NCI-H2196 (cell line): Measurements from ENCODE around the gene CHIC1.
A peak's percentile ranks its signal among the peaks of the same experiment; 100 is the strongest.
"Not testable (repeated sequence)": the region's sequence is repeated elsewhere in the genome, so short reads cannot be mapped to it uniquely, and the experiment has no call there.

Experiments
- DNase-seq: peaks from one replicate; lab custom pipeline; 2025; ENCODE audit not compliant: unreplicated experiment; lab: John Stamatoyannopoulos, UW

CHIC1 gene

GRCh38 chrX:73562984-73563737 is at the start of gene CHIC1:
TSS of gene CHIC1 (plus strand) at chrX:73563197. CDS start at chrX:73563285, 88 bp downstream.
- DNase-seq: peak; percentile 57

GRCh38 chrX:73522823-73523222 is 40.2 kb upstream of the CHIC1 start:
- DNase-seq: not testable (repeated sequence)

GRCh38 chrX:73524906-73525305 is 38.1 kb upstream of the CHIC1 start:
- no peak for DNase-seq

- DNase-seq: no peak
Observed at GRCh38 chrX:73525928-73526690, 36.9 kb upstream of the CHIC1 start.

- DNase-seq: not testable (repeated sequence)
Observed at GRCh38 chrX:73531655-73532054, 31.3 kb upstream of the CHIC1 start.

- no peak for DNase-seq
Observed at GRCh38 chrX:73556159-73556558, 6.8 kb upstream of the CHIC1 start.

- no peak for DNase-seq
Observed at GRCh38 chrX:73561801-73562200, 1.2 kb upstream of the CHIC1 start.

GRCh38 chrX:73562458-73562857 is 539 bp upstream of the CHIC1 start:
- DNase-seq: no peak

GRCh38 chrX:73563738-73564068 is 706 bp downstream of the CHIC1 start:
- no peak for DNase-seq

- no peak for DNase-seq
Observed at GRCh38 chrX:73577361-73577760, 14.4 kb downstream of the CHIC1 start.

GRCh38 chrX:73581002-73581628 is 18.1 kb downstream of the CHIC1 start:
- no peak for DNase-seq

- not testable (repeated sequence) for DNase-seq
Observed at GRCh38 chrX:73597758-73598157, 34.8 kb downstream of the CHIC1 start.

- no peak for DNase-seq
Observed at GRCh38 chrX:73615022-73615421, 52.0 kb downstream of the CHIC1 start.

- not testable (repeated sequence) for DNase-seq
Observed at GRCh38 chrX:73641669-73642068, 78.7 kb downstream of the CHIC1 start.

GRCh38 chrX:73647212-73647611 is 84.2 kb downstream of the CHIC1 start:
- DNase-seq: no peak

GRCh38 chrX:73647632-73648322 is 84.8 kb downstream of the CHIC1 start:
- DNase-seq: no peak

- DNase-seq: not testable (repeated sequence)
Observed at GRCh38 chrX:73661322-73661721, 98.3 kb downstream of the CHIC1 start.

- no peak for DNase-seq
Observed at GRCh38 chrX:73668779-73669178, 105.8 kb downstream of the CHIC1 start.

- DNase-seq: no peak
Observed at GRCh38 chrX:73681408-73681807, 118.4 kb downstream of the CHIC1 start.

- DNase-seq: no peak
Observed at GRCh38 chrX:73683236-73683859, 120.4 kb downstream of the CHIC1 start.

GRCh38 chrX:73707014-73707413 is 144.0 kb downstream of the CHIC1 start:
- not testable (repeated sequence) for DNase-seq
